HG03457 (cell line): ENCODE measurements around the gene MAPK9.
"Not testable (repeated sequence)": the region's sequence is repeated elsewhere in the genome, so short reads cannot be mapped to it uniquely, and the experiment has no call there.

Source experiments
- ATAC-seq: cut with Tn5 transposase; IDR thresholded peaks from one replicate; pipeline ENCODE4 v1.9.1; 2021; ENCODE audit warnings: moderate number of reproducible peaks; ENCODE audit not compliant: unreplicated experiment

Gene MAPK9

GRCh38 chr5:180238631-180239030 is 53.3 kb downstream of the MAPK9 start:
- no peak for ATAC-seq

DNA sequence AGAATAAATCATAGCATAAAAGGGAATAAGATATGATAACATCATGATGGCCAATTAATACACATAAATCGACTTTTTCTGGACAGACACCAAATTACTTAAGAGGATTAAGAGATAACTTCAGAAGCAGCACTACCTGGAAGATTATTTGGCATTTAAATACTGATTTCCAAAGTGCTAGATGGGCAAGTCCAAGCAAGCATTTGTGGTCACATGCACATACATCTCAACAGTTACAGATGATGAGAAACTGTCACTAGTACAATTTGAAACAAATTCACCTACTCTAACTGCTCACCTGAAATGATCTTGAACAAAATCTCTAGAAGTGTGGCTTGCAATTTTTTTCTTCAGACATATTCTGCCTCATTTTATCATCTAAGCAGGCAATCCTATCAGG is 56.0 kb downstream of the MAPK9 start:
- ATAC-seq: no peak

GRCh38 chr5:180235077-180235476 is 56.8 kb downstream of the MAPK9 start:
- ATAC-seq: no peak

DNA sequence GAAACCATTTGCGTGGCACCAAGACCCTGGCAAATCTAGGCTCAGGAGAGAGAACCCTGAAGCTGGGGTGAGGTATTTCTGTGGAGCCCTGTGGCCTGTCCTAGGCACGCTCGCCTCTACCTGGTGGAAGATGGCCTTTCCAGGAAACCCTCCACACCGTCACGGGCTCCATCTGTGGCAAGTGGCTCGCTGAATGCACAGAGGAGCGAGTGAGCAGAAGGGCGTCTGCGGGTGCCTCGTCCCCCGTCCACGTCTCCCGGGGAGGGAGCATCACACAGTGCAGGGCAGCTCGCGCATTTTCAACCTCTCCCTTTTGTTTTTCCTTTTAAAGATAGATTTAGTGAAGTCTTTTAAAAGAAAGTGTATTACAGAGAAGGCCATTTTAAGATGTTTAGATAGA is 57.6 kb downstream of the MAPK9 start:
- ATAC-seq: no peak

- no peak for ATAC-seq
Observed at GRCh38 chr5:180233729-180234128, 58.2 kb downstream of the MAPK9 start.

- no peak for ATAC-seq
Observed at GRCh38 chr5:180230017-180230416, 61.9 kb downstream of the MAPK9 start.

- no peak for ATAC-seq
Observed at GRCh38 chr5:180222056-180222455, 69.8 kb downstream of the MAPK9 start.

GRCh38 chr5:180217797-180218196 is 74.1 kb downstream of the MAPK9 start:
- ATAC-seq: no peak

DNA sequence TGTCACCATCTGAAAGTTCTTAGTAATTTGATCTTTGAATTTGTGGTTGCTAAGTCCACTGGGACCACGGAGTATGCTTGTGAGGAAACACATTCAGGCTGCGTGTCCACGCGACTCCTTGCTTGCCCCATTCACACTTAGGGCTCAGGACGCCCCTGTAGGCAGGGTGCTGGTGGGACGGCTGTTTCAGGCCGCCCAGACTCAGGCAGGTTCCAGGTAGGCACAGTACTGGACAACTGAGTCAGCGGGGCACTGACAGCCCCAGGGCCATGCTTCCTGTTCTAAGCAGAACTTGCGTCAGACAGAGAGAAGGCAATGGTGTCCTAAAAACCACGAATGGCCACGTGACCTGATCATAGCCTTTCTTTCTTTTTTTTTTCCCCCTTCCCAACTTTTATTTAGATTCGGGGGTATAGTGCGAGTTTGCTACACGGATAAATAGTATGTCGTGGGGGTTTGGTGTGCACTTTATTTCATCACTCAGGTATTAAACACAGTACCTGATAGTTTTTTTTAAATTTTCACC is 75.2 kb downstream of the MAPK9 start:
- ATAC-seq: no peak

GRCh38 chr5:180215783-180216630 is 75.9 kb downstream of the MAPK9 start:
- ATAC-seq: no peak

DNA sequence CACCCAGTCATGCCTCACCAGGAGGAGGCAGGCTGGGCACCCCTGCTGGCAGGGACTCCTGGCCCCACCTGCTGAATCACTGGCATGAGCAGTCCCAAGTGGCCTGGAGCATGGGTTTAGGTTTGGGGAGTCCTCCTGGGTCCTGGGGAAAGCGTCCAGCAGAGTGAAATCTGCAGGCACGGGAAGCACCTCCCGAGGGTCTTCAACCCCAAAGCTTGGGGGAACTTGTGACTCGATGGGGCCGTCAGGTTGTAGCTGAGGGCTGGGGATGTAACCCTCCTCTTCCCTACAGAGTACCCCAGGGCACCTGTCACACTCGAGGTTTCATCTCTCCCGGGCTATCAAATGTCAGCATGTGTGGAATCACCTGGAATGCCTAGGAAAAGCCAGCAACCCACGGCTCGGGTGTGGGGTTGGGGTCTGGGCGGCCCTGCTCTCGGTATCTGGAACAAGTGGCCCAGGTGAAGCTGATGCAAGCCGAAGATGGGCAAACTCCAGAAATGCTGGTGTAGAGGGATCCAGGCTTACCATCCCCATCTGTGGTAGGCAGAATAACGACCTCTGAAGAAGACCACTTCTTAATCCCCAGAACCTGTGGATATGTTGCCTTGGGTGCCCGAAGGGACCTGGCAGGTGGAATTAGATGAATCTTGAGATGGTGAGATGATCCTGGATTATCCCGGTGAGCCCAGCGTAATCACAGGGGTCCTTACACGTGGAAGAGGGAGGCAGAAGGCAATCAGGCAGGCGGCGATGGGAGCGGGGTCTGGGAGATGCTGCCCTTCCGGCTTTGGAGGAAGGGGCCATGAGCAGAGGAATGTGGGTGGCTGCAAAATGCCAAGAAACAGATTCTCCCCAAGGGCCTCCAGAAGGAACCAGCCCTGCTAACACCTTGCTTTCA is 76.8 kb downstream of the MAPK9 start:
- ATAC-seq: no peak

DNA sequence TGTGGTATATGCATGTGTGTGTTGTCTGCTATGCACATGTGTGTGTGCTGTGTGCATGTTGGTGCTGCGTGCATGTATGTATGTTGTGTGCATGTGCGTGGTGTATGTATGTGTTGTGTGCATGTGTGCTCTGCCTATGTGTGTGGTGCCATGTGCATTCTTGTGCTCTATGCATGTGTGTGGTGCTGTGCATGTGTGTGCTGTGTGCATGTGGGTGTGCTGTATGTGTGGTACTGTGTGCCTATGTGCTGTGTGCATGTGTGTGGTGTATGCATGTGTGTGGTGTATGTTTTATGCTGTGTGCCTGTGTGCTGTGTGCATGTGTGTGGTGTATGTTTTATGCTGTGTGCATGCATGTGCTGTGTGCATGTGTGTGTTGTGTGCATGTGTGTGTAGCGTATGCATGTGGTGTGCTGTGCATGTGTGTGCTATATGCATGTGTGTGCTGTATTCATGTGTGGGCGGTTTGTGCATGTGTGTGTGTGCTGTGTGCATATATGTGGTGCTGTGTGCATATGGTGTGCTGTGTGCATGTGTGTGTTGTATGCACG is 78.2 kb downstream of the MAPK9 start:
- ATAC-seq: no peak

DNA sequence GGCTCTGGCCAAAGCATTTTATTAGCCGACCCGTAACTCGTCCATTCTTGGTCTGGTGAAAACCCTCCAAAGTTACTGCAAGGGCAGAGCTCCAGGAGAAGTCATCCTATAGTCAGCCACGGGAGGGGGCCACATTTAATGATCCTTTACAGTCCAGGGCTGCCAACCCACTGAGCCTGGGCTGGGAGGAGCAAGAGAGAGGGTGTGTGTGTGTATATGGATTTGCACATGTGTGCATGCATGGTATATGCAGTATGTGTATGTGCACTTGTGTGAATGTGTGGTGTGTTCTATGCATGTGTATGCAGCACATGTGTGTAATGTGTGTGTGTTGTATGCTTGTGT is 78.7 kb downstream of the MAPK9 start:
- ATAC-seq: no peak

DNA sequence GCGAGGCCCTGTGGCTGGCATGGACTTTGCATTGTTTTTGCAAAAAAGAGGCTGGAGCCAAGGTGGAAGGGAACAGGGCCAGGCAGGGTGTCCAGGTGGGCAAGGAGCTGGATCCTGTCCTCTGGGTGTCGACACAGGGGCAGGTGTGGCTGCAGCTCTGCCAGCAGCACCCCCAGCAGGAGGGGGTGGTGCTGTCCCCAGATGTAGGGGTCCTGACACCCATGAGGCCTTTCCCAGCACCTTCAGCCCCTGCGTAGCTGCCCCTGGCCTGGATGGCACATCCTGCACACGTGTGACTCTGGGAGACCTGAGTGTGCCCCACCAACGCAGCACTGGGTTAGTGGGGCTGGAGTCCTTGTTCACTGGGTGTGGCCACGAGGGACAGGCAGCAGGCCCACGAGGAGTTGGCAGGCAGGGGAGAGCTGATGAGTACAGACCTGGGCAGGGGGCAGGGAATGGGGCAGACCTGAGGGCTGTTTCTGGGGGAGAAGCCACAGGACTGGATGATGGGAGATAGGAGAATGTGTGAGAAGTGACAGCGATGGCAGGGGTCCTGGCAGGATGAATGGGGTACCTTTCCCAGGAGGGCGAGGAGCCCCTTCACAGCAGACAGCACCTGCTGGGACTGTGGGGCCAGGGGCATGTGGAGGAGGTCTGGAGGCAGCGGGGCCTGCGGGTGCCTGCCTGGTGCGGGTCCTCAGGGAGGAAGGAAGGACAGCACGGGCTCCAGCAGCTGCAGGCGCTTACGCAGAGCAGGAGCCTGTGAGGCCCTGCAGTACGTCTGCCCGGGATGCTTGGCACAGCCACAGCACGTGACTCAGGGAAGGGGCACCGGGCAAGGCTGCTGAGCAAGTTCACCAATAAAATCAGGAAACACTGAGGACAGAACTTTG is 79.3 kb downstream of the MAPK9 start:
- no peak for ATAC-seq

DNA sequence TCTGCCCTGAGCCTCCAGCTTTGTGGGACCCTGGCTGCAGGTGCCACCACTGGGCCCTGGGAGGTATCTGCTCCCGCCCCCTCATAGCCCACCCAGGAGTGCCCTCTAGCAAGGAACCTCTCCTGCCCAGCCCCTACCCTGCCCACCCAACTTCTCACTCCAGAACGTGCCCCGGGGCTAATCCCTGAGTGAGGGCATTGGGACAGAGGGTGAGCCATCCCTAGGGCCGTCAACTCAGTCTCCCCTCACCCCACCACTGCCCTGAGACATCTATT is 80.2 kb downstream of the MAPK9 start:
- no peak for ATAC-seq

GRCh38 chr5:180210961-180211760 is 80.7 kb downstream of the MAPK9 start:
- ATAC-seq: no peak

DNA sequence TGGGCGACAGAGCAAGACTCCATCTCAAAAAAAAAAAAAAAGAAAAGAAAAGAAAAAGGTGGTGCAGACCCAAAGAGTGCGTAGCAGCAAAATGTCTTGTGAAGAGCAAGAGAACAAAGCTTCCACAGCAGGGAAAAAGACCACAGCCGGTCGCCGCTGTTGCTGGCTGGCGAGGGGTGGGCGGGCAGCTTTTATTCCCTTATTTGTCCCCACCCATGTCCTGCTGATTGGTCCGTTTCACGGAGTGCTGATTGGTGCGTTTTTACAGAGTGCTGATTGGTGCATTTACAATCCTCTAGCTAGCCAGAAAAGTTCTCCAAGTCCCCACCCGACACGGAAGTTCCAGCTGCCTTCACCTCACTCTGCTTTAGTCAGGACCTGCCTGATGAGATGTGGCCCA is 81.8 kb downstream of the MAPK9 start:
- not testable (repeated sequence) for ATAC-seq

DNA sequence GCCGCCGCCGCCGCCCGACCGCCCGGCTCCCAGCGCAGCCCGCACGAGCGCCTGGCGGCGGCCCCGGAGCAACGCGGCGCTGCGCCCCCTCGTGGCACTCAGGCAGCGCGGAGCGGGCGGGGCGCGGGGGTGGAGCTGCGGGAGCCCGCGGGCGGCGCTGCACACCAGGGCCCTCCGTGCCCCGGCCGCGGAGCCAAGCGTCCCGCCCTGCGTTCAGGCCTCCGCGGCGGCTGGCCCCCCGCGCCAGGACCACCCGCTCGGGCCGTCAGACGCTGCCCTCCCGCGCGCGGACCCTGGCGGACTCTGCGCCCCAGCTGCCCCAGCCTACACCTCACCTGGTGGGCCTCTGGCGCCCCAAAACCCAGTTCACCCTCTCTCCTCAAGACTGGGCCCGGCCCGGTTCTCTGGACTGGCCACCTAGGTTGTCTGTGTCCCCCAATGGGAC is 82.7 kb downstream of the MAPK9 start, which contains the start of gene RASGEF1C:
Gene RASGEF1C, minus strand, starts transcription at position 75 of the 445 bp plus-strand sequence. CDS start 71,159 bp downstream, outside the sequence.
- no peak for ATAC-seq

GRCh38 chr5:180208435-180209081 is 83.3 kb downstream of the MAPK9 start:
- ATAC-seq: no peak
